Heart left ventricle (tissue), 16 donors: ENCODE data around the gene IL1RN. TPM values are rescaled to one million over a fixed set of nuclear protein-coding genes. Genes with fewer than 3 reads are reported as not detected.

Source experiments
- ATAC-seq, 4 donors: fragments of 200-7000 bp; cut with Tn5 transposase; one replicate each; pipeline ENCODE4 v1.9.1; 2020 to 2022; ENCODE audit warnings: moderate library complexity in 4 of 4, mild to moderate bottlenecking in 3 of 4, moderate number of reproducible peaks in 1 of 4
- DNase-seq, 5 donors: peaks; one replicate each; pipeline ENCODE4 v3.0.0-alpha.2; 2020
- H3K27ac ChIP-seq, 12 donors: fragments of 200-600 bp; sonication (generic) in 4 of 12; one replicate each; pipeline versions ENCODE4 v1.5.0 to v1.8.0; 2016 to 2022; ENCODE audit warnings: mild to moderate bottlenecking in 2 of 12
- H3K27me3 ChIP-seq, 9 donors: fragments of 200-600 bp; sonication (generic) in 2 of 9; one replicate each; pipeline versions ENCODE4 v1.5.1 to v1.8.0; 2016 to 2022; ENCODE audit warnings: mild to moderate bottlenecking in 3 of 9
- H3K36me3 ChIP-seq, 9 donors: fragments of 200-600 bp; sonication (generic) in 2 of 9; one replicate each; pipeline versions ENCODE4 v1.5.0 to v1.8.0; 2018 to 2022; ENCODE audit warnings: mild to moderate bottlenecking in 2 of 9
- H3K4me1 ChIP-seq, 12 donors: fragments of 200-600 bp; sonication (generic) in 4 of 12; one replicate each; pipeline versions ENCODE4 v1.5.0 to v1.8.0; 2016 to 2022; ENCODE audit warnings: mild to moderate bottlenecking in 3 of 12
- H3K4me3 ChIP-seq, 12 donors: fragments of 200-600 bp; sonication (generic) in 4 of 12; one replicate each; pipeline versions ENCODE4 v1.5.0 to v1.8.0; 2017 to 2022; ENCODE audit warnings: mild to moderate bottlenecking in 9 of 12, moderate library complexity in 4 of 12
- H3K9me3 ChIP-seq, 12 donors: fragments of 200-600 bp; sonication (generic) in 4 of 12; one replicate each; pipeline versions ENCODE4 v1.5.0 to v1.8.0; 2016 to 2022; ENCODE audit warnings: mild to moderate bottlenecking in 1 of 12
- POLR2A ChIP-seq, 2 donors: fragments of 450-650 bp; IDR thresholded peaks; one replicate each; pipeline ENCODE4 v1.6.1; 2017; ENCODE audit warnings: antibody characterized with exemption in 2 of 2, mild to moderate bottlenecking in 2 of 2, moderate library complexity in 2 of 2
- WGBS, 4 donors: extraction: QIAGEN DNeasy Blood & Tissue Kit in 2 of 4; methylation state at CpG; one replicate each; pipeline versions ENCODE4 v1.1.5 to v1.1.7; 2013 to 2018; 5-methylcytosine and 5-hydroxymethylcytosine counted together
- intact Hi-C, 10 donors: fragments of 100-400 bp; cut with DNase I; formaldehyde crosslinking; loops; one replicate each; pipeline versions ENCODE4 v1.11.1 to v1.14.2; 2022
- polyA plus RNA-seq, 2 donors: library from polyadenylated mRNA; stranded (reverse); fragments of 200-250 nt; gene quantifications; one replicate each; pipeline ENCODE4 v1.2.3, GENCODE V29; 2013
- total RNA-seq, 9 donors: library from RNA; depleted of rRNA in 2 of 9; stranded (reverse); fragments of >200 nt in 2 of 9; fragmentation: NEBNext Ultra II Directional in 3 of 9; extraction: Animal tissue kit (Norgen Biotek cat#: 25700) in 3 of 9; gene quantifications; one replicate each; pipeline versions ENCODE4 v1.1.0 to v1.2.4, GENCODE V29; 2016 to 2023
- TF ChIP-seq, protein P1 (sequence below), 12 donors: fragments of 200-600 bp; sonication (generic) in 4 of 12; IDR thresholded peaks; one replicate each; pipeline versions ENCODE4 v1.5.0 to v1.8.0; 2018 to 2022; ENCODE audit warnings: antibody characterized with exemption in 12 of 12, mild to moderate bottlenecking in 5 of 12
- donor health status: ischemic (EF 13 %, LVEDD 7.1; RV severe dilation, severe dysfunction).
- donor health status: healthy with polysubstance abuse.
- donor health status: DM: no; HTN: yes; CAD: no.
- donor health status: DM: no; HTN: no; CAD: no.
- donor health status: ischemic (EF 25% LVEDD 6.9; RV normal size, moderate dysfunction).
- donor health status: ischemic (EF 25% LVEDD 5.7; RV mildly dilated, moderate dysfunction).
- donor health status: healthy.
- donor health status: DM: yes; HTN: yes; CAD: no.
- donor health status: ischemic (EF 35%, LVEDD 5.7; RV mildly dilated, moderate dysfunction).
- donor health status: nonischemic (EF 11% LVEDD 7.7; RV severe dilation, severe dysfunction).
- donor health status: DM: yes; HTN: yes; CAD: no.
- donor health status: PGD.
- donor health status: ischemic (EF 29% LVEDD 5.4; RV normal size, mild dysfunction).
- donor health status: nonischemic (EF 23%, LVEDD 6.1; RV moderate dilation, normal function).

Gene IL1RN
- total and polyA plus RNA-seq, 11 donors = 0.16 to 11.4 (median 0.99) TPM

DNA sequence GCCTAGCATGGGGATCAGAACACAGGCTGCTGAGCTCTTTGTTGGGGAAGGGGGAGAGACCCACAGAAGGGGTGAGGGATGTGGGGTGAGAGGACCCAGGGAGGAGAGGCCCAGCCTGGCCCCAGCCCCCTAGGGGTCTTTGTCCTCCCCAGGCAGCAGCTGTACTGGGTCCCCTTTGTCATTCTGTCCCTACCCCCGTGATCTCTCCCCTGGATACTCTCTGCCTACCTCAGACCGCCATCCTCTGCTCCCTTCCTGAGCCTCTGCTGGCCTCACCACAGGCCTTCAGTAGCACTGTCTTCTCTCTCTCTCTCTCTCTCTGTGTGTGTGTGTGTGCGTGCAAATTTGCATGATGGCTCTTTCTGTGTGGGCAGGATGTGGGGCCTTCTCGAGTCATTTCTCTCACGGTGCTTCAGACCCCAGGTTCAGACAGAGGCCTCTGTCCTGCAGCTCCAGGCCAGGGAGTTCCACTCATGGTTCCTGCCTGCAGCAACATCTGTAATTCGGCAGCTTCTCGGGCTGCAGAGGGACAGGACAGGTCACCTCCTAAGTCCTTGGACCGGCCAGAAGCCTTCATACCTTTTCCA is 47.7 kb downstream of the IL1RN start:
- Histone ChIP-seq H3K4me1 (peaks cover 0 to 39% (median 0%) of the 10 kb centered on the region in 12 donors), H3K36me3 (no peaks in the 10 kb centered on the region), H3K9me3 (no peaks in the 10 kb centered on the region), H3K4me3 (peak overlapping the region in 2 of 12 donors; percentile 40 to 63), H3K27me3 (no peaks in the 10 kb centered on the region), H3K27ac (peak overlapping the region in 1 of 12 donors; percentile 83)
- TF ChIP-seq, protein P1, sequence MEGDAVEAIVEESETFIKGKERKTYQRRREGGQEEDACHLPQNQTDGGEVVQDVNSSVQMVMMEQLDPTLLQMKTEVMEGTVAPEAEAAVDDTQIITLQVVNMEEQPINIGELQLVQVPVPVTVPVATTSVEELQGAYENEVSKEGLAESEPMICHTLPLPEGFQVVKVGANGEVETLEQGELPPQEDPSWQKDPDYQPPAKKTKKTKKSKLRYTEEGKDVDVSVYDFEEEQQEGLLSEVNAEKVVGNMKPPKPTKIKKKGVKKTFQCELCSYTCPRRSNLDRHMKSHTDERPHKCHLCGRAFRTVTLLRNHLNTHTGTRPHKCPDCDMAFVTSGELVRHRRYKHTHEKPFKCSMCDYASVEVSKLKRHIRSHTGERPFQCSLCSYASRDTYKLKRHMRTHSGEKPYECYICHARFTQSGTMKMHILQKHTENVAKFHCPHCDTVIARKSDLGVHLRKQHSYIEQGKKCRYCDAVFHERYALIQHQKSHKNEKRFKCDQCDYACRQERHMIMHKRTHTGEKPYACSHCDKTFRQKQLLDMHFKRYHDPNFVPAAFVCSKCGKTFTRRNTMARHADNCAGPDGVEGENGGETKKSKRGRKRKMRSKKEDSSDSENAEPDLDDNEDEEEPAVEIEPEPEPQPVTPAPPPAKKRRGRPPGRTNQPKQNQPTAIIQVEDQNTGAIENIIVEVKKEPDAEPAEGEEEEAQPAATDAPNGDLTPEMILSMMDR (IDR thresholded peaks at IDR 0.05) = no peak
- TF ChIP-seq POLR2A (IDR thresholded peaks at IDR 0.05) = no peak
- 60 to 77% (median 65%) methylated on average over 8 of the region's 8 CpGs for WGBS, 4 donors
- intact Hi-C loops = no loop called here
- DNase-seq (no peak), ATAC-seq (peak in 1 of 4 donors; percentile 31)

DNA sequence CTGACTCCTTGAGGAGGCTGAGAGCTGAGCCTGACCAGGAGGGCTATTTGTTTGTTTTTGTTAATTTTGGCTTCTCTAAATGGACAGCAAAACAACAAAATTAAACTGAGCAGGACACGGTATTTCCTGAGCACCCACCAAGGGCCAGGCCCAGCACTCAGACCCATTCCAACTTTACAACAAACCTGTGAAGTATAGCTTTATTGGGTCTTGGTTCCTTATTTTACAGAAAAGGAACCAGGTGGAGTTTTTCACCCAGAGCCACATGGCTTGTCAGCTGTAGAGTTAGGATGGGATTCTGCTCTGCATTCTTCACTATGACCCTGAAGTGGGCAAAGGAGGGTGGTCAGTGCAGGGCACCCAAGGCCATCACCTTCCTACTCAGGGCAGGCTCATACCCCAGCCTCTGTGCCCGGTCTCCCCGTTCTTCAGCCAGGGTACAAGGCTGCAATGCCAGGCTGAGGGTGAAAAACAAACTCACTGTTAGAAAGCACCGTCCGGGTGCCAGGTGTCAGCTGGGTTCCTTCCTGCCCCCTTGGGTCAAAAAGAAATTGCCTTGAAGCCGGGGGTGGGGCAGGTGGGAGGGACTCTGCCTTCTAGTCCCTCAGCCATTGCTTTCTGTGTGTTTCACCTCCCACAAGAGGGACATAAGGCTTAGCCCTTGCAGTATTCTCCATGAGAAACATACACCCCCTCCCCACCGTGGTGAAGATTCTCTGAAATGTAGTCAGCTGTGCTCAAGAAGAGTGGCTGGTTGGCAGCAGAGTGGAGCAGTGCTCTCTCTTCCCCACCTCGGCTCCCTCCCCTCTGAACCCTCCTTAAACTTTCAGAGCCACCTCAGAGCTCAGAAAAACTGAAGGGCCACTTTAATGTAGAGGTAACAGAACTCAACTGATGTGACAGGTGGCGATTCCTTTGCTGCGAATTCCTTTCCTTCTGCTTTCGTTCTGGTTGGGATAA is 48.6 kb downstream of the IL1RN start:
- no peak for DNase-seq
- H3K4me3 ChIP-seq = peak overlapping the region in 2 of 12 donors; percentile 40 to 63
- no peak for ATAC-seq
- no peaks in the 10 kb centered on the region for H3K9me3 ChIP-seq
- no peaks in the 10 kb centered on the region for H3K27me3 ChIP-seq
- H3K27ac ChIP-seq = peak overlapping the region in 1 of 12 donors; percentile 83
- peaks cover 0 to 47% (median 0%) of the 10 kb centered on the region in 12 donors for H3K4me1 ChIP-seq
- H3K36me3 ChIP-seq = no peaks in the 10 kb centered on the region
- 68 to 73% (median 72%) methylated on average over 11 of the region's 11 CpGs for WGBS, 4 donors
- TF ChIP-seq, protein P1 (IDR thresholded peaks at IDR 0.05) = no peak
- no peak for TF ChIP-seq POLR2A (IDR thresholded peaks at IDR 0.05)
- intact Hi-C loops = no loop called here

DNA sequence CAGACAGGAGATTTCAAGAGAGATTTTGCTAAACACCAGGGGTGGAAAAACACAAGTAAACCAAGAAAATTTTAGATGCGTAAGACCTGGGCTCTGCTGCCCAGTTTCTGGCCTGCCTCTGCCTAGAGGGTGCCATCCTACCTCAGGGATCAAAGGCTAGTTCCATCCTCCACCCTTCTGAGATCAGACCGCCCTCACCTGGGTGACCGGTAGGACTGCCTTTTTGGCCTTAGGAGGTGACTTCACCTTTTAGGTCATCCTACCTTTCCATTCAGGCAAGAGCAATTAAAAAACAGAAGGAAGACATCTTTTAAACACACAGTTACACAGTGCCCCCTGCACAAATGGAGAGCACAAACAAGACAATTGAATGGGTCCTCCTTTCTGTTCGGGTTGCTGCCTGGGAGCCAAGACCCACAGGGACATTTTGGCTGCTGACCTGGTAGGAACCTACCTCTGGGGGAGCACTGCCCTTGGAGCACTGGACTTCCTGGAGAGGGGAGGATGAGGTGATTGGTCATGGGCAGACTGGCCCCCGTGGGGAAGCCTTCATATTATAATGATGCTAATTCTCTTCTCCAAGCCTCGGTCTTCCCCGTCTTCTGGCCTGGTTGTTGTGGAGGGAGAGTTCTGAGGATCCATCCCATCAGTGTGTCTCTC is 49.4 kb downstream of the IL1RN start:
- Histone ChIP-seq H3K4me1 (peaks cover 0 to 55% (median 0%) of the 10 kb centered on the region in 12 donors), H3K9me3 (no peaks in the 10 kb centered on the region), H3K36me3 (no peaks in the 10 kb centered on the region), H3K27ac (no peak overlapping the region), H3K27me3 (no peaks in the 10 kb centered on the region), H3K4me3 (peak overlapping the region in 1 of 12 donors; percentile 63)
- WGBS, 4 donors = 85 to 91% (median 91%) methylated on average over 7 of the region's 7 CpGs
- ATAC-seq (no peak), DNase-seq (no peak)
- TF ChIP-seq, protein P1 (IDR thresholded peaks at IDR 0.05) = no peak
- no peak for TF ChIP-seq POLR2A (IDR thresholded peaks at IDR 0.05)
- intact Hi-C loops = no loop called here
